Right atrium auricular region (tissue), 2 donors: ENCODE results near the gene KIF24. TPM values are rescaled to one million over a fixed set of nuclear protein-coding genes. Genes with fewer than 3 reads are reported as not detected.
"Not testable (repeated sequence)": the region's sequence is repeated elsewhere in the genome, so short reads cannot be mapped to it uniquely, and the experiment has no call there.

Experiments
- DNase-seq: peaks from one replicate; pipeline ENCODE4 v3.0.0-alpha.2; 2019; ENCODE audit warnings: low spot score
- H3K27ac ChIP-seq, 2 donors: fragments of 200-600 bp; sonication (generic); 1 replicate in 1 of 2; 2 replicates in 1 of 2; pipeline ENCODE4 v1.5.1; 2016 to 2019
- H3K27me3 ChIP-seq, 2 donors: fragments of 200-600 bp; sonication (generic); one replicate each; pipeline versions ENCODE4 v1.5.1 to v1.6.0; 2017 to 2019
- H3K36me3 ChIP-seq: fragments of 200-600 bp; sonication (generic); one replicate; pipeline ENCODE4 v1.5.1; 2016
- H3K4me1 ChIP-seq, 2 donors: fragments of 200-600 bp; sonication (generic); one replicate each; pipeline versions ENCODE4 v1.5.1 to v1.6.0; 2017 to 2019
- H3K4me3 ChIP-seq, 2 donors: fragments of 200-600 bp; sonication (generic); 1 replicate in 1 of 2; 2 replicates in 1 of 2; pipeline ENCODE4 v1.5.1; 2017 to 2019; ENCODE audit warnings: mild to moderate bottlenecking in 1 of 2, moderate library complexity in 1 of 2
- H3K9me3 ChIP-seq, 2 donors: fragments of 200-600 bp; sonication (generic); one replicate each; pipeline ENCODE4 v1.5.1; 2019
- CTCF ChIP-seq, 2 donors: fragments of 200-600 bp; sonication (generic); IDR thresholded peaks; one replicate each; pipeline ENCODE4 v1.5.1; 2019; ENCODE audit warnings: antibody characterized with exemption in 2 of 2
- total RNA-seq, 2 donors: library from RNA; depleted of rRNA; stranded (reverse); fragments of >200 nt; gene quantifications; one replicate each; pipeline ENCODE4 v1.1.0, GENCODE V29; 2016

Gene KIF24
- total RNA-seq, 2 donors from 2014 or later = 0.43 to 0.52 TPM

DNA sequence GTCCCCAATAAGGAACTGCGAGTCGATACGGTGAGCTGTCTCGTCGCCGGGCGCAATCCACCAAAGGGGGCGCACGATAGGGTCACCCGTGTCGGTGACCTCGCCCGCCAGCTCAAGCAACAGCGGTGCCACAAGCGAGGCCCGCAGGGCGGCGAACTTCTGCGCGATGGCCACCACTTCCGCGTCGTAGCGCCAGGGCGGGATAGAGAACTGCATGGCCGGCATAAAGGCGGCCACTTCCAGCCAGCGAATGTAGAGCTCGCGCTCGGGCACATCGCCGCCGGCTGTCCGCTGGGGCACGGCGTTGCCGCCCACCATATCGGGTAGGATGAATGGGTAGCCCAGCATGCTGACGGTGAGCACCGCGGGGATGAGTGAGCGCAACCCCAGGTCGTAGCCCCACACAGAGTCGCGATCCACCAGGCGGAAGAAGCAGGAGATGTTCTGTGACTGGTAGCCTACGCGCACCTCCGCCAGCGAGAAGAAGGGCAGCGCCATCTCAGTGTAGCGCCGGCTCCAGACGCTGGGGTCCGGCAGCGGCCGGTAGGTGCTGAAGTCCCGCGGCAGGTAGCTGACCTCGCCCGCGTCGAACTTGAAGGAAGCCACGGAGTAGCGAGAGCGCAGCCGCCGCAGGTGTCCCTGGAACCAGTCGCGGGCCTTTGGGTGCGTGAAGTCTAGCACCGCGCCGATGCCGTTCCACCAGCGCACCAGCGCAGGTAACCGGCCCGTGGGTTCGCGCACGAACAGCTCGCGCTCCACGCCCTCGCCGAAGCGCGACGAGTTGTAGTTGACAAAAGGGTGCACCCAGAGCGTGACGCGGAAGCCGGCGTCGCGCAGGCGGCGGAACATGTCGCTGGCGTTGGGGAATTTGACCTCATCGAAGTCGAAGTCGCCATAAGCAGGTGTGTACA, 42.2 kb upstream of the KIF24 start:
- Histone ChIP-seq H3K36me3 (no peaks in the 10 kb centered on the region), H3K9me3 (no peaks in the 10 kb centered on the region), H3K4me1 (peaks cover 0 to 21% of the 10 kb centered on the region in 2 donors), H3K27ac (no peak overlapping the region), H3K4me3 (peak overlapping the region in 1 of 2 donors; percentile 31), H3K27me3 (no peaks in the 10 kb centered on the region)
- peak; percentile 50 for DNase-seq
- TF ChIP-seq CTCF (IDR thresholded peaks at IDR 0.05) = no peak

DNA sequence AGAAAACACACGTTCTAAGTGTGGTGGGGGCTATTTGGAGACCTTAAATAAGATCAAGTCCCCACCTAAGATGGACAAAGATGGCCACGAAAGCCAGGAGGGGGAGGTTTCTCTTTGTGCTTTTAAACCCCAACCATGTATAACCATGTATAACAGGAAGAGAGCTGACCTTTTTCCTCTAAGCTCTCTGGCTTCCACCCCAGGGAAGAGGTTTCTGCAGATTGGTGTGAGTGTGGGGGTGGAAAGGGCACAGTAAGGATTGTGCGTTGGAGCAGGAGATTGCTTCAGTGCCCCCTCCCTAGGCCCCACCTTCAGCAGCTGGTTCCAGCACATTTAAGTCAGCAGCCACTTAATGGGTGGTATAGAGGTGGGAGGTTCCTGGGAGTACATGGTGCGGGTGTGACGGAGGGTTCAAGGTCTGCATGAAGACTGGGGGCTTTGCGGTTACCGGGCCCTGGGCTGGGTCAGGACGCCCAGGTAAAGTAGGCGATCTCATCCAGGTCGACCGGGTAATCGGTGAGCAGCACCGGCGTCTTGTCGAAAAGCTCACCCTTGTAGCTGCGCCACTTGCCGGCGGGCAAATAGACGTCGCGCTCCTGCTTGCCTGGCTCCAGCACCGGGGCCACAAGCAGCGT, 41.4 kb upstream of the KIF24 start:
- no peak for TF ChIP-seq CTCF (IDR thresholded peaks at IDR 0.05)
- Histone ChIP-seq H3K9me3 (no peaks in the 10 kb centered on the region), H3K27ac (no peak overlapping the region), H3K36me3 (no peaks in the 10 kb centered on the region), H3K4me1 (peaks cover 0 to 13% of the 10 kb centered on the region in 2 donors), H3K4me3 (peak overlapping the region in 1 of 2 donors; percentile 31), H3K27me3 (no peaks in the 10 kb centered on the region)
- peak; percentile 54 for DNase-seq

- Histone ChIP-seq H3K27ac (no peak overlapping the region), H3K36me3 (no peaks in the 10 kb centered on the region), H3K27me3 (no peaks in the 10 kb centered on the region)
Measured at GRCh38 chr9:34369636-34370035, 40.6 kb upstream of the KIF24 start.

DNA sequence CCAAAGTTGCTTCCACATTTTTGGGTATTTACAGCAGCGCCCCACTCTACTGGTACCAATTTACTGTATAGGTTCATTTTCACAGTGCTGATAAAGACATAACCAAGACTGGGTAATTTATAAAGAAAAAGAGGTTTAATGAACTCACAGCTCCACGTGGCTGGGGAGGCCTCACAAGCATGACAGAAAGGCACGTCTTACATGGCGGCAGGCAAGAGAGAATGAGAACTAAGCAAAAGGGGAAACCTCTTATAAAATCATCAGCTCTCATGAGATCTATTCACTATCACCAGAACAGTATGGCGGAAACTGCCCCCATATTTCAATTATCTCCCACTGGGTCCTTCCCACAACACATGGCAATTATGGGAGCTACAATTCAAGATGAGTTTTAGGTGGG, 39.7 kb upstream of the KIF24 start:
- not testable (repeated sequence) for H3K36me3 ChIP-seq, H3K27me3 ChIP-seq, H3K9me3 ChIP-seq, DNase-seq, H3K27ac ChIP-seq, H3K4me3 ChIP-seq
- peaks cover 0 to 21% of the 10 kb centered on the region in 2 donors for H3K4me1 ChIP-seq

More at GRCh38 chr9:34369636-34370035, 40.6 kb upstream of the KIF24 start:
- no peak for DNase-seq
- peaks cover 0 to 13% of the 10 kb centered on the region in 2 donors for H3K4me1 ChIP-seq
- no peak overlapping the region for H3K4me3 ChIP-seq
- TF ChIP-seq CTCF (IDR thresholded peaks at IDR 0.05) = no peak
- no peaks in the 10 kb centered on the region for H3K9me3 ChIP-seq

DNA sequence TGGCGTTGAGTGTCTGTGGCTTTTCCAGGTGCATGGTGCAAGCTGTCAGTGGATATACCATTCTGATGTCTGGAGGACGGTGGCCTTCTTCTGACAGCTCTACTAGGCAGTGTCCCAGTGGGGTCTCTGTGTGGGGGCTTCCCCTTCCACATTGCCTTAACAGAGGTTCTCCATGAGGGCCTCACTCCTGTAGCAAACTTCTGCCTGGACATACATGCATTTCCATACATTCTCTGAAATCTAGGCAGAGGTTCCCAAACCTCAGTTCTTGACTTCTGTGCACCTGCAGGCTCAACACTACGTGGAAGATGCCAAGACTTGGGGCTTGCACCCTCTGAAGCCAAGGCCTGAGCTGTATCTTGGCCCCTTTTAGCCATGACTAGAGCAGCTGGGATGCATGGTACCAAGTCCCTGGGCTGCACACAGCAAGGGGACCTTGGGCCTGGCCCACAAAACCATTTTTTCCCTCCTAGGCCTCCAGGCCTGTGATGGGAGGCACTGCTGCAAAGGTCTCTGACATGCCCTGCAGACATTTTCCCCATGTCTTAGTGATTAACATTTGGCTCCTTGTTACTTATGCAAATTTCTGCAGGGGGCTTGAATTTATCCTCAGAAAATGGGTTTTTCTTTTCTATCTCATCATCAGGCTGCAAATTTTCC, 38.8 kb upstream of the KIF24 start:
- peaks cover 0 to 29% of the 10 kb centered on the region in 2 donors for H3K4me1 ChIP-seq
- H3K27ac ChIP-seq, H3K27me3 ChIP-seq, H3K9me3 ChIP-seq, DNase-seq, H3K4me3 ChIP-seq, H3K36me3 ChIP-seq: not testable (repeated sequence)

DNA sequence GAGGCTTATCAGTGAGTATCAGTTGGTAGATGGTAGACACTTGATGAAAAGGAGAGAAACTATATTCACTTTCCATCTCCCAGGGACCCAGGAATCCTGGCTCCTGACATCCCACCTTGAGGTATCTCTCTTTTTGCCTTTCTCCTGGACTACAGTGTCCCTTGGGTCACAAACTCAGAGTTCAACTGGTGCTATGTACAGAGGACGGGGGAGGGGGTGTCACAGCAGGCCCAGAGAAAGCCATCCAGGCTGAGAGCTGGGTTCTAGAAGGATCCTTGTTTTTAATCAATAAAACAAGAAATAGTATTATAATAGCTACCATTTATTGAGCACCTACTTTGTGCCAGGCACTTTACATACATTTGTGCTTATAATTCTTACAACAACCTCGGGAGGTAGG, 37.3 kb upstream of the KIF24 start:
- no peak for DNase-seq
- Histone ChIP-seq H3K27ac (no peak overlapping the region), H3K9me3 (no peaks in the 10 kb centered on the region), H3K4me1 (peaks cover 0 to 29% of the 10 kb centered on the region in 2 donors), H3K4me3 (no peak overlapping the region), H3K27me3 (no peaks in the 10 kb centered on the region), H3K36me3 (no peaks in the 10 kb centered on the region)
- no peak for TF ChIP-seq CTCF (IDR thresholded peaks at IDR 0.05)
